GM21447 (cell line): ENCODE data around the gene KRT16.
"Not testable (repeated sequence)": the region's sequence is repeated elsewhere in the genome, so short reads cannot be mapped to it uniquely, and the experiment has no call there.

Experiments
- ATAC-seq: cut with Tn5 transposase; IDR thresholded peaks from one replicate; pipeline ENCODE4 v1.9.1; 2021; ENCODE audit not compliant: unreplicated experiment

The KRT16 gene

DNA sequence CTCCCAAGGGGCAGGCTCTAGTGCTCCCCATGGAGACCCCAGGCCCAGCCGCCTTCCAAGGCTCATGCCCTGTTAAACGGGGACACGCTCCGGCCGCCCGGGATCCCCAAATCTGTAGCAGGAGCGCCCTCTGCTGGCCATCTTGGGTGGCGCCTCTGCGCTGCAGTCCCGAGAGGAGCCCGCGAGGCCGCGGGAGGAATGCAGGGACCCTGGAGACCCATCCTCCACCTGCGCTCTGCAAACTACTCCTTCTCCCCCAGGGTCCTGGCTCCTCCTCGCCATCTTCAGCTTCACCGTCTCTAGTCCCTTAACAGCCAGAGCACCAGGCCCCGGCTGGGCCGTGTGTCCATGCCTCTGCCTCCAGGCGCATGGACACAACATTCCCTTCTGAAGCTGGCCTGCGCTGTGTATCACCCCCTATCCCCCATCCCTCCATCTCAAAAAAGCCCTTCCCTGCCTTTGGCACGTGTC, 35.4 kb upstream of the KRT16 start:
- no peak for ATAC-seq

DNA sequence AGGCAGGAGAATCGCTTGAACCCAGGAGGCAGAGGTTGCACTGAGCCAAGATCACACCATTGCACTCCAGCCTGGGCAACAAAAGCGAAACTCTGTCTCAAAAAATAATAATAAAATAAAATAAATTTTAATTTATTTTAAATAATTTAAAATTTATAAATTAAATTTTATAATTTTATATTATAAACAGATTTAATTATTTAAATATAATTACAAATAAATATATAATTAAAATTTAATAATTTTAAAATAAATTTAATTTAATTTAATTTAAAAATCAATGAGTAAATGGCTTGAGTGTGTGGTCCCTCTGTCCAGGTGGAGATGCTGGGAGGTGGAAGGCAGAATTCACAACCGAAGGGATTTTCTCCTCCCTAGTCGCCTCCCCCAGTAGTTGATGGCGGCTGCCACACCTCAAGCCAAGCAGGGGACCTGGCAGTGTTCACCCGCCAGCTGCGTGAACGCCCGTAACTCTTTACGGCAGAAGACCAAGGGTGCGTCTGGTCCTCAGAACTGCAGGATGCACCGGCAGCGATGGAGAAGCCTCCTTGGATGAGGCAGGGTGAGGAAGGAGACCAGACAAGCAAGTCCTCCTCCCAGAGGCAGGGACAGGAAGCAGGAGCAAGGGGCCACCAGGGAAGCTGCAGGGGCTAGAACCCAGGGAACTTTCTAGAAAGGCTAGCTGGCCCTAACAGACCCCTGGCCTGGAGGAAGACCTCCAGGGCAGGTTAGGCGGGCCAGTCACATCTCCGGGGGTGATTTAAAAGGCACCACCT, 34.7 kb upstream of the KRT16 start:
- no peak for ATAC-seq

DNA sequence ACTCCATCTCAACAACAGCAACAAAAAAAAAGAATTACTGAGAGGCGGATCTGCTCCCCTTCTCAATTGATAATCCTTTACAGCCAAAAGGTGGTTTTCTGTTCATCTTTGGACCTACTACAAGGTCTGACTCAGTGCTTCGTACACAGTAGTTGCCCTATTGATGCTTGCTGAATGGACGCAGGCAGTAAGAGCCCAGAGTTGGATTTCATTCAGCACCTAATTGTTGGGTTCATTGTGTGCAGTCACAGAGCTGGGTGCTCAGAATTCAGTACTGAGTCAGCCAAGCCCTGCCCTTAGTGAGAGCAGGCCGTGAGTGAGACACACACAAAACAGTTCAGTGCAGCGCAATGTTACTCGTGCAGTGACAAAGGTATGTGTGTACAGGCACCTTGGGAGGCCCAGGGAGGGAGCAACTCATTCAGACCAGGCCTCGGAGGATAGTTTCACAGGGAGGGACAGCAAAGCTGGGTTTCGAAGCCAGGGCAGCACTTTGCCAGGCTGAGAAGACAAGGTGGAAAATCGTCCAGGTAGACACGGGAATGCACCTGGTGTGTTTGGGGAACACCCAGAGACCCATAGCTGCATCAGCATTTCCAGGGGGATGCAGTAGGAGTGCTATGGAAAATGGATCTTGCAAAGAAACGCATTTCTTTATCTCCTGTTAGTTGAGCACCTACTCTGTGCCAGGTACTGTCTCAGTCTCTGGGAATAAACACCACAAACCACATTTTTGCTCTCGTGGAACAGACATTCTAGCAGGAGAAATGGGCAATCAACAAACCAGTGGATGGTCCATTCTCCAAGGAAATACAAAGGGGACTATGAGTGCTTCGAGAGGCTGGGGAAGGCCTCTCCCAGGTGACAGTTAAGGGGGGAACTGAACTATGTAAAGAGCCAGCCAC, 29.9 kb upstream of the KRT16 start:
- no peak for ATAC-seq

DNA sequence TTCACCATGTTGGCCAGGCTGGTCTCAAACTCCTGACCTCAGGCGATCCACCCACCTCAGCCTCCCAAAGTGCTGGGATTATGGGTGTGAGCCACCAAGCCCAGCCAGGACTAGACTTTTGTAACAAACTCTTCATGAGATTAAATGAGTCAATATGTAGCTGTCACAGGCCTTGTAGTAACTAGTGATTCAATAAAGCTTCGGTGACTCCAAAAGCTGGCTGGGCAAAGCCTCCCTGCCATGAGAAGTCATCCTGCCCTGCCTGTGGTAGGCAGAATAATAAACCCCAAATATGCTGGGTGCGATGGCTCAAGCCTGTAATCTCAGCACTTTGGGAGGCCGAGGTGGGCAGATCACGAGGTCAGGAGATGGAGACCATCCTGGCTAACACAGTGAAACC, 28.0 kb upstream of the KRT16 start:
- not testable (repeated sequence) for ATAC-seq

DNA sequence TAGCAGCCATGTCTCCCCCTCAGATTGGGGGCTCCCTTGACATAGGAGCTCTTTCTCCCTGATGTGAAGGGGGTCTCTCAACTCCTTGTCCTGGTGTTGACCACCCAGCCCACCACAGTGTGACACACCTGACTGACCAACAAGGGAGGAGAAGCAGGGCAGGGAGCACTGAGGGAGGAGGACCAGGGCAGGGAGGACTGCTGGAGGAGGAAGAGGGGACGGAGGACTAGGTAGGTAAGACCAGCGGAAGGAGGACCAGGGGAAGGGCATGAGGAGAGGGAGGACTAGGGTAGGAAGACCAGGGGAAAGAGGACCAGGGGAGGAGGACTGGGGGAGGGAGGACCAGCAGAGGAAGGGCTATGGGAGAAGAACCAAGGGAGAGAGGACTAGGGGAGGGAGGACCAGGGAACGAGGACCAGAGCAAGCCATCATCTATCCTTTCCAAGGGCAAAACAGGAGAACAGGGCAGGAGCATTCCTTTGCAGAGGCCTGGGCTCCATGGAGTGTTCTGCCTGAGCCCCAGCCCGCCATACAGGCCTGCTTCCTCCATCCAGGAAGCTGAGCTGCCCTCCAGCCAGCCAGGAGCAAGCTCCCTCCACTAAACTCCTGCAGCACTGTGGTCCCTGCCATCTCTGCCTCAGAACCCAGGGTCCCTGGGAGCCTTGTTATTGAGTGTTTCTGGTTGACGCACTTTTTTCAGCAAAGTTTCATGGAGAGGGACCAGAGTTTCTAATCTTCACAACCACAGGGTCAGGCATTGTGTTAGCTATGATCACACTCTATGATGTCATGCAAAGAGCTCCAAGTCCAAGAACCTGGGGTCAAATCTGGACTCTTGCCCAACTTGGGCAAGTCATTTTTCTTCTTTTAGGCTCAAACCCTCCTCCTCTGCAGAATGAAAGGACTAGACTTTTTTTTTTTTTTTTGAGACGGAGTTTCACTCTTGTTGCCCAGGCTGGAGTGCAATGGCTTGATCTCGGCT, 27.2 kb upstream of the KRT16 start:
- ATAC-seq: no peak

DNA sequence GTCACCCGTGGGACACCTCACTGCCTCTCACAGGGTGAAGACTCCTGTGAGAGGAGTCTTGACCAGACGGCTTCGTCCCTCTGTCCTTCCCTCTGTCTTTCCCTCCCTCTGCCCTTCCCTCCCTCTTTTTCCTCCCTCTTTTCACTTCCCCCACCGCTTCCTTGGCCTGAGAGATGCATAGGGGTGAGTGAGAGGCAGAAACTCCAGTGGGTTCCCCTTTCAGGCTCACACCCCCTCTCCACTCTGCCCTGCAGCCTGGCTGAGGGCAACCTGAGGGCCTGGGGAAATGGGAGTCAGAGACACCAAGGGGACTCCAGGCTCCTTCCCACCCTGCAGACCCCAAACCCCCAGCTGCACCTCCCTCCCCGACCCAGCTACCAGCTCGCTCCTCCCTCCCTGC, 26.4 kb upstream of the KRT16 start:
- ATAC-seq: no peak

DNA sequence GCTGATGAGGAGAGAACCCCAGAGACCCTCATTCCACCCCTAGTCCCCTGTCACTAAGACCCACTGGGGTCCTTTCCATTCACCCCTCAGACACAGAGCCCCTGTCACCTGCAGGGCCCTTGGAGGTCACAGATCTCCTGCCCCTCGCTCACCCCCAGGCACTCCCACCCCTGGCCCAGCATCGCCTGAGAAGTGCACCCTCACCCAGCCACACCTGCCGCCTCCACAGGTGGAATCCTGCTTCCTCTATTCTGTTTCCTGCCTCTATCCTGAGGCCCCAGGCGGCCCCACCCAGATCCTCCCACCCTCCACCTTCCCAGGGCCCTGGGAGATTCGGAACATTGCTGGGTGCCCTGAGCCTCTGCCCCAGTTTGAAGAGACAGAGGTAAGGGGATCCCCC, 25.6 kb upstream of the KRT16 start:
- ATAC-seq: no peak

DNA sequence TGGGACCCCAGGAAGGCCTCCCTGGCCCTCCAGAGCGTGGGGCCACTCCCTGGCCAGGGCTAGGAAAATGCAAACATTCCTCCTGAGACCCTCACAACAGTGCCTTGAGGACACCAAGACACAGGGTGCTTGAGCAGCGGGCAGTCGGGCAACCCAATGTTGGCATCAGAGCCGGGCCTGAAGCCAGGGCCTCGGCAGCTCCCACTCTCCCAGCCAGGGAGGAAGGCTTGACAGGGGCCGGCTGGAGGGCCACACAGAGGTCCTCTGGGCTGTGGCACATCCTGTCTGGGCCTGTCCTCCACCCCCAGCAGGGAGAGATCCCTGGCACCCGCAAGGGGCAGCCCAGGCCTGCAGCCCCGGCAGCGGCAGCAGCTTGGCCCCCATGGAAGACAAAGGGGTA, 24.1 kb upstream of the KRT16 start:
- ATAC-seq: no peak

DNA sequence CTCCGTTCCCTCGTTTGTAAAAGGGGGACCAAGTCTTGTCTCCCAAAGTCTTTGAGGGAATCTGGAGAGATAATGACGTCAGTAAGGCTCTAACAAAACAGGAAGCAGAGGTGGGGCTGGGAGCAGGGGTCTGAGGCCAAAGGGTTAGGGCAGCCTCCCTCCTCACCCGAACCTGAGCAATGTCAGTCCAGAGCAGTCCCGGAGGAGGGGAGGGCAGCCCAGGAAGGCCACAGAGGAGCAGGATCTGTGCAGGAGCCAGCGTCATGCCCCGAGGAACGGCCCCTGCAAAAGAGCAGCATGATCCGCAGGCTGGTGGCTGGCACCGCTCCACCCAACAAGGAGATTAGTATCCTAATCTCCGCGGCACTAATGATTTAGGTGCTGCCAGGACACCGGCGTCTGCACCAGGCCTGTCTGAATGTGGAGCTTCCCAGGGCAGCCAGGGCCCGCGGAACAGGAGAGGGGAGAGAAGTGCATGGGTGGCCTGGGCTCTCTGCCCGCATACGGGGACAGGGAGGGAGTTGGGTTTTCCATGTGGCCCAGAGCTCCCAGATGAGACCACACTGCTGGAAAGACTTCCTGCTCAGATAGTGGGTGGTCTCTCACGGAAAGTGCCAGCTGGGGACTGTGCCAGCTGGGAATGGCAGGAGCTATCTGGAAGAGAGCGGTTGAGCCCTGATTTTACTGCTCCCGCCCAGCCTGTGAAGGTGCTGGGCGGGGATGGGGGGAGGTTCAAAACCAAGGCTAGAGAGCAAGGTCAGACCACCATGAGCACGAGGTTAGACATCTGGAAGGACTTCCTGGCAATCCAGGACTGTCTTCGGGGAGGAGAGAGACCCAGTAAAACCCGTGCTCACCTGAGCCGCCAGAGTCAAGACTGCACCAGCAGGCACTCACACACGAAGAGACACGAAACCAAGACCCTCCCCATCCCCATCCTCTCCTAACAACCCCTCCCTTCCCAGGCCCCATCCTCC, 22.8 kb upstream of the KRT16 start:
- ATAC-seq: no peak

DNA sequence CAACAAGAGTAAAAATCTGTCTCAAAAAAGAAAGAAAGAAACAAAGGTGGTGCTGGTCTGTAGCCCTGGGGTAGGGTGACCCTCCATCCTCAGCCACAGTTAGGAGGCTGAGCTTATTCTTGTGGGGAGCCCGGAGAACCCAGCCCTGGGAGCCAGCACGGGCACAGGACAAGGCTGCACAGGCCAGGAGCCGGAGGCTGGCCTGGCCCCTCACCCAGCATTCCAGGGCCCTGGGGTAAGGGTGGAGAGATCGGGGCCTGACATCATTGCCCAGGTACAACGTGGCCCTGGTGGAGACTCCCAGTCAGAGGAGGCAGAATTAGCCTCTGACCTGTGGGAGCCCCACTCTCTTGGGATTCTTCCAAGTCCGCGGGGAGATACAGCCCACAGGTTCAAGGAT, 22.1 kb upstream of the KRT16 start:
- no peak for ATAC-seq

DNA sequence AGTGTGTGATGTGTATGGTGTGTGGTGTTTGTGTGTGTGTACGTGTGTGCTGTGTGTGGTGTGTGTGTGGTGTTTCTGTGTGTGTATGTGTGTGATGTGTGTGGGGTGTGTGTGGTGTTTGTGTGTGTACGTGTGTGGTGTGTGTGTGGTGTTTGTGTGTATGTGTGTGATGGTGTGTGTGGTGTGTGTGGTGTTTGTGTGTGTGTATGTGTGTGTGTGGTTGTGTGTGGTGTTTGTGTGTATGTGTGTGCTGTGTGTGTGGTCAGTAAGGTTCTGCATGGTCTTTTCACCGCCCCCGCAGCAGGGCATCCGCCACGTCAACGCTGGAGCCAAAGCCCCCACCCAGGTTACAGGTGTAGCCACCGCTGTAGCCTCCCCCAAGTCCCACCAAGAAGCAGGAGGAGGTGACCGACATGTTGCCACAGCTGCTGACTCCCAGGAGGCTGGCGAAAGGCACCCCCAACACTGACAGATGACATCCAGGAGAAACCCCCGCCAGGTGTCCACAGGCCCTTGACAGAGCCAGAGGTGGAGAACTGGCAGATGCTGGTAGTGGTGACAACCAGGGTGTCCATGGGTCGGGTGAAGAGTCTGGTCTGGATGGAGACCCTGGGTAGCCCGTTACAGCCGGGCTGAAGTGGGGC, 21.1 kb upstream of the KRT16 start:
- ATAC-seq: no peak

DNA sequence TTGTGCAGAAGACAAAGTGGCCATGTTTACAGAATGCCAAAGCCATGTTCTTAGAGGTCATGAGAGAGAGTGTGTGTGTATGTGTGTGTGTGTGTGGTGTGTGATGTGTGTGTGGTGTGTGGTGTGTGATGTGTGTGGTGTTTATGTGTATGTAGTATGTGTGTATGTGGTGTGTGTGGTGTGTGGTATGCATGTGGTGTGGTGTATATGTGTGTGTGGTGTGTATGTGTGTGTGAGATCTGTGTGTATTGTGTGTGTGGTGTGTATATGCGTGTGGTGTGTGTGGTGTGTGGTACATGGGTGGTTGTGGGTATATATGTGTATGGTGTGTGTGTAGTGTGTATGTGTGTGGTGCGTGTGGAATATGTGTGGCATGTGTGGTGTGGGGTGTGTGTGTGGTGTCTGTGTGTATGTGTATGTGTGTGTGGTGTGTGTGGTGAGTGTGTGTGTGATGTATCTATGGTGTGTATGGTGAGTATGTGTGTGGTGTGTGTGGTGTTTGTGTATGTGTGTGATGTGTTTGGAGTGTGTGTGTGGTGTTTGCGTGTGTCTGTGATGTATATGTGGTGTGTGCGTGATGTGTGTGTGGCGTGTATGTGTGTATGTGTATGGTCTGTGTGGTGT, 20.0 kb upstream of the KRT16 start:
- no peak for ATAC-seq

DNA sequence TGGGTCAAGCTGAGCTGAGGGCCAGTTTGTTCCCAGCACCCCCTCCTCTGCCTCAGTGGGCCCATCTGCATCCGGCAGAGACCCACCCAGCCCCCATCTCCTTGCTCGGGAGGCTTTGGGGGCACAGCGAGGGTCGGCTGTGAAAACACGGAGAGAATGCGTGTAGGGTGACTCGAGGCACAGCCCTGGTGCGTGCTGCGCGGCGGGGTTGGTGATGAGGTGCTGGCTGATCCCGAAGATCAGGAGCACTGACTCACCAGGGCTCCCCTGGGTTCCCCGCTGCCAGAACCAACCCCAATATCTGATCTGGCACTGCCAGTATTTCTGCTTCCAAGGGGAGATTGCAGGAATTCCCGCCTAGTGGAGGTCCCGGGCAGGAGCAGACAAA, 19.3 kb upstream of the KRT16 start:
- ATAC-seq: no peak

DNA sequence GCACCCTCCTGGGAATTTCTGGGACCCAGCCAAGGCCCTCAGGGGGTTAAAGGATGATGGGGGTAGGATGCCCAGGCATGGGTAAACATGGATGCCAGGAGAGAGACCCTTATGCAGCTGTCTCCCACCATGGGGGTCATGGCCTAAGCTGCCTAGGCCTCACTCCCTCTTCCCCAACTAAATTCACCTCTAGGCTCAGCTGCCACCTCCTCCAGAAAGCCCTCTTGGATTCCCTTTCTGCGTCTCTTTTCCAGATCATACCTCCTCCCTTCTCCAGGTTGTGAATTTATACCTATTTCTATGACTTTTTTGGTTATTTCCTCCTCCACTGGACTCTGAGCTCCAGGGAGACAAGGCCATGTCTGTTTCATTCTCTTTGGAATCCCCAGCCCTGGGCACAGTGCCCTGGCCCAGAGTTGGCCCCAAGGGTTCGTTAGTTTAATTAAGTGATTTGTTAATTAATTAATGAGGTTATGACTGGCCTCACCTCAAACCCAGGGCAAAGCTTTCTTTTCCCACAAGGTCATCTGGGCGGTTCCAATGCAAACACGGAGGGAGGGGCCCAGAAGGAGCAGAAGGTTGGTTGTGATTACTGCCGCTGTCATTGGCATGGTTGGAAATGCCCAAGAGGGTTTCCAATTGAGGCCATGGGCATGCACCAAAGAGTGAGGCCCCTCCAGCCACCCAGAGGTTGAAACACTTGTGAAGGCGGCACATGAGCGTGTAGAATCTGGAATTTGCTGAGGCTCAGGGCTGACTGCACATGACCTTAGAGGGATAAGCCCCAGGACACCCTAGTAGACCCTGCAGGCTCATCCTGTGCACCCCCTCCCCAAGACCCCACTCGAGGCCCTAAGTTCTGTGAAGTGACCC, 18.7 kb upstream of the KRT16 start:
- no peak for ATAC-seq

DNA sequence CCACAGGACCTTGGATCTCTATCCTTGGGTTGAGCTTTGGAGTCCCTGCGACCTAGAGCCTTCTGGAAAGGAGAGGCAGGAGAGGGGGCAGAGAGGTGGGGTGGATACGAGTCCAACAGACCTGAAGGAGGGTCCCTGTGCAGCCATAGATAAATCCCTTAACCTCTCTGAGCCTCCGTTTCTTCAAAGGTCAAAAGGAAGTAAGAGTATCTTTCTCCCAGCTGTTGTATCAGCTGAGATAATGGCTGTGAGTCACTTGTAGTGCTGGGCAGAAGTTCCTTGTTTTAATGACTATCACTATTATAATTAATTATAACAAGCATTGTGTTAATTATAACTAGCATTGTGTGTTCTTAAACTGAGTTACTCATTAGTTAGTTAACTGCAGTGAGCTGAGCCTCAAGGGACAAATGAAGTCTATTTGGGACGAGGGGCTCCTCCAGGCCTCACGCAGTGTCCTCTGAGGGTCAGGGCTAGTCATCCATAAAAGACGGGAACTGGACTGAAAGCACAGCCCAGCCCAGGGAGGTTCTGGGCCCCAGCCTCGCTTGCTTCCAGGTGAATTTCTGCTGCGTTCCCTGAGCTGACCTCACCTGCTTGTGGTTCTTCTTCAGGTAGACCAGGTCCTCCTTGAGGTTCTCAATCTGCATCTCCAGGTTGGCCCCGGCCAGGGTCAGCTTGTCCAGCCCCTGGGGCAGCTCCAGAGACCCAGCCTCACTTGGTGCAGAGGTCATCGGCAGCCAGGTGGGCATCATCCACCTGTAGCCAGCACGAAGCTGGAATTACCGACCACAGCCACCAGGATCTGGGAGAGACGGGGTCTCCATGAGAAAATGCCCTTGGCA, 17.5 kb upstream of the KRT16 start:
- no peak for ATAC-seq

DNA sequence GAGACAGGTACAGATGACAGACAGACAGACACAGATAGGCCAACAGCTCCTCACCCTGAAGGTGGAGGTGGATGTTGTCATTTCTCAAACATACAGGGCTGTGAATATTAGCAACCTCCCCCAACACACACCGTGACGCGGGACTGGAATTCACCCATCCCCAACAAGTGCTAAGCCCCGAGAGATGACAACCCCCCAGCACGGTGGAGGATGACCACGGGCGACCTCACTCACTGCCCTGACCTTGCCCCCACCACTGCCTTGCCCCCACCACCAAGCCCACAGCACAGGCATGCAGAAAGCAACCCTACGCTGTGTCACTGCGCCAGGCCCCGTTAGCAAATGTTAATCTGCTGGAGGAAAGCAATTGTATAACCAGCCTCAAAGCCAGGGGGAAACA, 16.7 kb upstream of the KRT16 start:
- ATAC-seq: no peak

DNA sequence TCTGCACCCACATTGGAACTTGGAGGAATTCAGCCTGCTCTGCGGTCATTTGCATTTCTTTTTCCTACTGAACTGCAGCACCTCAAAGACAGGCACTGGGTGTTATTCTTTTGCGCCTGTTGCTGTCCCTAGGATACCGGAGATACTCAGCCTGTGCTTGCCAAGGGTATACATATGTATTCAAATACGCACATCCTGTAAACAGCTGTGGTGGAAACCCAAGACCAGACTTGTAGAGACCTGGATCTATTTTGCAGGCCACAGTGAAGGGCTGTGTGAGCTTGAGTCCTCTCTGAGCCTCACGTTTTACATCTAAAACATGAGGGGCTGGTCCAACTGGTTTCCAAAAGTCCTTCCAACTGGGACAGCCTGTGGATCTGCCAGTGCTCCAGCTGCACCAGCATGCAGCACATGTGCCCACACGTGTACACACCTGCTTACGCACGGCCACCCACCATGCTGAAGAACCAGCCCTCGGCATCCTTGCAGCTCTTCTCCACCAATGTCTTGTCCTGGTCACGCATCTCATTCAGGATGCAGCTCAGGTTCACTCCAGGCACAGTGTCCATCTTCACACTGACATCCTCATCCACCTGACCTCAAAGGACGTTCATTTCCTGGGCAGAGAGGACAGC, 16.2 kb upstream of the KRT16 start:
- ATAC-seq: not testable (repeated sequence)
